Subcutaneous adipose tissue (tissue), 4 donors: ENCODE measurements around the gene C5orf58. TPM values are rescaled to one million over a fixed set of nuclear protein-coding genes. Genes with fewer than 3 reads are reported as not detected.

Experiments used
- total RNA-seq, 4 donors: library from RNA; depleted of rRNA; stranded (reverse); fragments of >200 nt; gene quantifications; one replicate each; pipeline ENCODE4 v1.1.0, GENCODE V29; 2016
- TF ChIP-seq, protein P1 (sequence below): fragments of 450-650 bp; IDR thresholded peaks from one replicate; pipeline ENCODE4 v1.5.1; 2016; ENCODE audit warnings: low read depth, mild to moderate bottlenecking, control low read depth, antibody characterized with exemption, moderate library complexity

The C5orf58 gene
- total RNA-seq, 4 donors from 2014 or later, result 0.68 to 2.3 (median 1.5) TPM; not detected in 1

DNA sequence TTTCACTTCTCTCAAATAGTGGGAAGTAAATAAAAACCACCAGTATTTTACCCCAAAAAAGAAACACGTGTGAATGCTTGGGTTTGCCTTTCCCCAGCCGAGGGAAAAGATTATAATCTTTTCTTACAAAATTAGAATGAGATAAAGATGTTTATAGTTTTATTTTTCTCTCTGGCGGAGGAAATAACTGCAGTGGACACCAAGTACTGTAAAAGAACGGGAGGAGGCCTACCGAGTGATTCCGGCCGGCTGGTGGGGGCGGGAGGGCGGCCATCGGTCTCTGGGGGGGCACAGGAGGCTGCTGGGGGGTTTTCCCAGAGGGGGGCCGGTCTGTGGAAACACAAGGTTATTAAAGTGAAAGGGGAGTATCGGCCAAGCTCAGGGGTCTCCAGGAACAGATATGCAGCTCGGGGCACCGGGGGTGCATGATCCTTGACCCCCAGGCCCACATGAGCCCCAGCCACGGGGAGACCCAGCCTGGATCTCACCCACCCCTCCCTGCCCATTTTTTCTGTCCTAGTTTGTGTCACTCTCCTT is 35.4 kb downstream of the C5orf58 start:
- TF ChIP-seq, protein P1, sequence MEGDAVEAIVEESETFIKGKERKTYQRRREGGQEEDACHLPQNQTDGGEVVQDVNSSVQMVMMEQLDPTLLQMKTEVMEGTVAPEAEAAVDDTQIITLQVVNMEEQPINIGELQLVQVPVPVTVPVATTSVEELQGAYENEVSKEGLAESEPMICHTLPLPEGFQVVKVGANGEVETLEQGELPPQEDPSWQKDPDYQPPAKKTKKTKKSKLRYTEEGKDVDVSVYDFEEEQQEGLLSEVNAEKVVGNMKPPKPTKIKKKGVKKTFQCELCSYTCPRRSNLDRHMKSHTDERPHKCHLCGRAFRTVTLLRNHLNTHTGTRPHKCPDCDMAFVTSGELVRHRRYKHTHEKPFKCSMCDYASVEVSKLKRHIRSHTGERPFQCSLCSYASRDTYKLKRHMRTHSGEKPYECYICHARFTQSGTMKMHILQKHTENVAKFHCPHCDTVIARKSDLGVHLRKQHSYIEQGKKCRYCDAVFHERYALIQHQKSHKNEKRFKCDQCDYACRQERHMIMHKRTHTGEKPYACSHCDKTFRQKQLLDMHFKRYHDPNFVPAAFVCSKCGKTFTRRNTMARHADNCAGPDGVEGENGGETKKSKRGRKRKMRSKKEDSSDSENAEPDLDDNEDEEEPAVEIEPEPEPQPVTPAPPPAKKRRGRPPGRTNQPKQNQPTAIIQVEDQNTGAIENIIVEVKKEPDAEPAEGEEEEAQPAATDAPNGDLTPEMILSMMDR, result no peak

DNA sequence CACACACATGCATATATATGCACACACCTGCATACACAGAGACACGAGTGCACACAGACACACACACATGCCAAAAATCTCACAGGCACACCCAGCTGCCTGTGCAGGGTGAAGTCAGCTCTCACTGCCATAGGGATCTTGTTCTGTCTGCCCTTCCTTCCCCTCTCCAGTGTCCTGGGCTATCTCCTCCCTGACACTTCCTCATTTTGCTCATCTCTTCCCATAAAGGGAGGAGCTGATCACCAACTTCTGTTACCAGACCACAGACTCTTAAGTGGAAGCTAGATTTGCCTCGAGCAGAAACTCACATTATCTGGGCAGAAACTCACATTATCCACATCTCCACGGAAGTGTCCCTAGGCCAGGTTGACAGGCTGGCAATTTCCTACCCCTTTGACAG is 36.1 kb downstream of the C5orf58 start:
- TF ChIP-seq, protein P1, result no peak

DNA sequence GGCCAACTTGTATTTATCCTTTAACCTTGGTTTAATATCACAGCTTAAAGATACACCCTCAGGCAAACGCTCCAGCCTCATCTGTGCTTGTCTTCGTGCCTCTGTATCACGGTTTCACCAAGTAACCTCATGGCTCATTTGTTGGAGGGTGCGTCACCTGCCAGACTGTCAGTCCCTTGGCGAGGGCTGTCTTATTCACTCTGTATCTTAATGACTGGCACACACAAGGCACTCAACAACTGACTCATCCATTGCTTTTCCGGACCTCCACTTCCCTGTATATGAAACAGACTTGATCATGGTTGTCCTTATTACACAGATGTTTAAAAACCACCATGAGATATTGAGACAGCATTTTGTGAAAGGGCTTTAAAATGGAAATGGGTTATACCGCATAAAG is 36.8 kb downstream of the C5orf58 start:
- TF ChIP-seq, protein P1, result no peak

DNA sequence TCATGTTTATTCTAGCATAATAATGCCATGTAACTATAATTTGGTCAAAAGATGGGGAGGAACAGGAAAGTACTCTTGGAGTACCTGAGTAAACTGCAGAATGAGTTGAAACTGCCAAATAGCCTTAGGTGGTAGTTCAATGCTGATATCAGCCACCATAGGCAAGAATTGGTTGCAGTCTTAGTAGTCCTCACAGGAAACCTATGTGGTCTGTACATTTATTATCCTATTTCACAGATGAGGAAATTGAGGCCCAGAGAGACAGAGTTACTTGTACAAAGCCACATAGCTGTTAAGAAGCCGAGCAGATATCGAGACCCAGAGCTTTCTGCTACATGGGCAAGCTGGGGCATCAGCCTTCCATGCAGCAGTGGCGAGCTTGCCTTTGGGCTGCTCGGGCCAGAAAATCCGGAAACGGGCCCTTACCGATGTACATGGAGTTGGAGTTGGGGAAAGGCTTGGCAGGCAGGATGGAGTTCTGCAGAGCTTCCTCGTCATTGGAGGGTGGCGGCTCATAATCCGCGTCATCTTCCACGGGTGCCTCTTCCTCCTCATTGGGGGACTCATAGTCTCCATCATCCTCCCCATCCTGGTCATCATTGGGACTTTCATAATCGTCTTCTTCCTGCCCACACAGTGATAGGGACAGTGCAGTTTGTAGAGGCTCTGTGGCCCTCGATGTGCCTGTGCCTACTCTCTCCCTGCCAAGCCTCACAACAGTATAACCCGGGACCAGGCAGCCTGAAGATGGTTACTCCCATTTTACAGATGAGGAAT is 37.7 kb downstream of the C5orf58 start:
- TF ChIP-seq, protein P1, result no peak

DNA sequence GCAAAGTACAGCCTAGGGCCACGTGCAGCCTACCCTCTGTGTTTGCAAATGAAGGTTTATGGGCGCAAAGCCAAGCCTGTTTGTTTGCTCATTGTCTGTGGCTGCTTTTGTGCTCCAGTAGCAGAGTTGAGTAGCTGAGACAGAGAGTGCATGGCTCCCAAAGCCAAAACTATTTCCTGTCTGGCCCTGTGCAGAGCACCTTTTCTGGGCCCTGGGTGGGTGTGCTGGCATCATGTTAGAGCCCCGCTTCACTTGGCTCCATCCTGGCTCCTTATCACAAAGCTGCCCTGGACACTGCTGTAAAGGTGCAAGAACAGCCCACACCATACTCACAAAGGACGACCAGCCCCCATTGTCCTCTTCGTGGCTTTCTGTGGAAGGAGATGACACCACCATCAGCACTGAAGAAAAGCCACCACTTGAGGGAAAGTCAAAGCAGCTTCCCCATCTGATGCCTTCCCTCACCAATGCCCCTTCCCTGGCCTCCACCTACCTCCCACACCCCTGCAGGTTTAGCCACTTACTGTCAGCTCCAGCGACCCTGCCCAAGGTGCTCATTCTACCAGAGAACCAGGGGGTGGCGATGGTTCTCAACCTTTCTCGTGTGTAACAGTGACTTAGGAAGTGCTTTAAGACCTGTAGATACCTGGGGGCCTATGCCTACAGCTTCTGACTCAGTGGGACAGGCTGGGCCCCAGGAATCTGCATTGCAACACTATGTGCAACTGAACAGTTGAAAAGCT is 41.4 kb downstream of the C5orf58 start:
- TF ChIP-seq, protein P1, result no peak

DNA sequence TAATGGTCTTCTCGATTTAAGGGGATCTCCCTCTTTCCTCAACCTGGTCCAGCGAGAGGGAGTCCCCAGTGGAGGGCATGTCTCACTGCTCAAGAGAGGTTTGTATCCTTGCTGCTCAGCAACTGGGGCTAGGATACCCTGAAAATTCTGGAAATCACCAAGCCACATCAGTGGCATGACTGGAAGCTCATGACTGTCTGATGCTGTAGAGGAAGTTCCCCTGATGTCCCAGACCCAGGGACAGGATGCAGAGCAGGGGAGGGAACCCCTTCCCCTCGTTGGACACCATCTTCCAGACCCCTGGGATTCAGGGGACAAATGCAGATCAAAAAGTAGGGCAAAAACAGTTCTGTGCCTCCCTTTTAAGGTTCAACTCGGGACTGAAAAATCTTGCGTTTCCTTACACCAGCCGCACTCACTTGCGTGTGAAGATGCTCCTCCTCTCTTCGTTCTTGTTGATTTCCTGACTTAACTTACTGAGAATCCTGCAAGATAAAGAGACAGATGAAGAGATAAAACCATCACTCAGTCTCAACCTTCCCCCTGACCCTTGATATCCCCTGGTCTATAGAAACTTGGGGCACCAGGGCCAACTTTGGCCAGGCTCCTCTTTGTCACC is 42.7 kb downstream of the C5orf58 start:
- TF ChIP-seq, protein P1, result no peak

DNA sequence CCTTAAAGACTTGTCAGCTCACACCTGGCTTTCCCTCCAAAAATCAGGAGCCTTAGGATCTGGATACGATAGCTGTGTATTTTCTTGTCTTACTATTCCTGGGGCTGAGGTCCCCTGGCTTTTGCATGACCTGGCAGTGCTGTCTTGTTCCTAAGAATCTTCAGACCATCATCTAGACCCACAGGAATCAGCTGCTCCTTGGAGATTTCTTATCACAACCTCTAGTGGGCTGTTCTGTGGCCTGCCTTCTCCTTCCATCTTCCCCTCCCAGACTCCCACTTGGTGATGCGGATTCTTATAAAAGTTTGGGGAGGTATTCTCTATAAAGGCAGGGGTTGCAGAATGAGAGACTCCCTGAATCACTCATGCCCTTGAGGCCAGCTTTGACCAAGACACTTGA is 43.4 kb downstream of the C5orf58 start:
- TF ChIP-seq, protein P1, result no peak
